A673 (cell line): ENCODE measurements around the gene C1orf159. TPM values are rescaled to one million over a fixed set of nuclear protein-coding genes. Genes with fewer than 3 reads are reported as not detected.

Source experiments
- BruUV-seq: library from RNA; stranded (reverse); fragments of 400-500 nt; replicated peaks from 2 replicates; lab custom pipeline; 2021; lab: Mats Ljungman, UMichigan
- CTCF ChIA-PET: fragments of 300-600 bp; sonication (Branson Sonifier 250); formaldehyde crosslinking; loops from one replicate; lab custom pipeline; 2022; ENCODE audit warnings: antibody characterized with exemption; lab: Charles Lee
- POLR2A ChIA-PET: fragments of 300-600 bp; sonication (Branson Sonifier 250); formaldehyde crosslinking; loops from one replicate; lab custom pipeline; 2022; ENCODE audit warnings: antibody characterized with exemption; ENCODE audit not compliant: low non-redundant PET; lab: Charles Lee
- DNase-seq: peaks from one replicate; pipeline ENCODE4 v3.0.0-alpha.2; 2015; ENCODE audit warnings: low spot score
- H3K27ac ChIP-seq: fragments of 200-600 bp; sonication (generic); 2 replicates; pipeline ENCODE4 v1.5.1; 2016; ENCODE audit warnings: mixed run types, low read depth, mild to moderate bottlenecking, mixed read lengths, antibody characterized with exemption, low read length; ENCODE audit not compliant: poor library complexity, severe bottlenecking
- H3K27me3 ChIP-seq: fragments of 200-600 bp; sonication (generic); replicated peaks from 2 replicates; pipeline ENCODE4 v1.6.1; 2017; ENCODE audit warnings: mixed run types, low read depth, mild to moderate bottlenecking, mixed read lengths, antibody characterized with exemption, low read length; ENCODE audit not compliant: insufficient read depth, poor library complexity
- H3K36me3 ChIP-seq: fragments of 200-600 bp; sonication (generic); 2 replicates; pipeline ENCODE4 v1.6.1; 2016; ENCODE audit warnings: mixed run types, mild to moderate bottlenecking, mixed read lengths, antibody characterized with exemption, low read length; ENCODE audit not compliant: insufficient read depth, poor library complexity, severe bottlenecking
- H3K4me1 ChIP-seq: fragments of 200-600 bp; sonication (generic); 2 replicates; pipeline ENCODE4 v1.6.1; 2017; ENCODE audit warnings: mixed run types, mild to moderate bottlenecking, mixed read lengths, antibody characterized with exemption, low read length; ENCODE audit not compliant: insufficient read depth, poor library complexity, severe bottlenecking
- H3K4me3 ChIP-seq: fragments of 200-600 bp; sonication (generic); 2 replicates; pipeline ENCODE4 v1.5.1; 2016; ENCODE audit warnings: low read depth, mixed run types, mild to moderate bottlenecking, mixed read lengths, low read length; ENCODE audit not compliant: poor library complexity, severe bottlenecking
- H3K9me3 ChIP-seq: fragments of 200-600 bp; sonication (generic); 2 replicates; pipeline ENCODE4 v1.6.1; 2016; ENCODE audit warnings: mixed run types, low read depth, mild to moderate bottlenecking, mixed read lengths, antibody characterized with exemption, low read length; ENCODE audit not compliant: poor library complexity, severe bottlenecking
- CTCF ChIP-seq: fragments of 300-800, 200-600 bp; sonication (generic); conservative IDR thresholded peaks from 2 replicates; pipeline ENCODE4 v1.5.1; 2017; ENCODE audit warnings: low read depth, mild to moderate bottlenecking, antibody characterized with exemption, low read length, moderate library complexity, mixed read lengths
- EZH2 ChIP-seq: fragments of 200-600 bp; sonication (generic); IDR thresholded peaks from 2 replicates; pipeline ENCODE4 v1.6.1; 2017; ENCODE audit warnings: borderline replicate concordance, low read depth, mild to moderate bottlenecking, mixed read lengths, antibody characterized with exemption, low read length; ENCODE audit not compliant: poor library complexity, severe bottlenecking
- intact Hi-C: fragments of 100-400 bp; cut with micrococcal nuclease; formaldehyde crosslinking; loops from one replicate; pipeline ENCODE4 v1.10.0; 2022; ENCODE audit not compliant: unreplicated experiment
- total RNA-seq: library from RNA; stranded (reverse); gene quantifications from 2 replicates; pipeline ENCODE4 v1.2.3, GENCODE V29; 2021

The C1orf159 gene
- total RNA-seq, 1 experiment from 2014 or later = 26.8 TPM

DNA sequence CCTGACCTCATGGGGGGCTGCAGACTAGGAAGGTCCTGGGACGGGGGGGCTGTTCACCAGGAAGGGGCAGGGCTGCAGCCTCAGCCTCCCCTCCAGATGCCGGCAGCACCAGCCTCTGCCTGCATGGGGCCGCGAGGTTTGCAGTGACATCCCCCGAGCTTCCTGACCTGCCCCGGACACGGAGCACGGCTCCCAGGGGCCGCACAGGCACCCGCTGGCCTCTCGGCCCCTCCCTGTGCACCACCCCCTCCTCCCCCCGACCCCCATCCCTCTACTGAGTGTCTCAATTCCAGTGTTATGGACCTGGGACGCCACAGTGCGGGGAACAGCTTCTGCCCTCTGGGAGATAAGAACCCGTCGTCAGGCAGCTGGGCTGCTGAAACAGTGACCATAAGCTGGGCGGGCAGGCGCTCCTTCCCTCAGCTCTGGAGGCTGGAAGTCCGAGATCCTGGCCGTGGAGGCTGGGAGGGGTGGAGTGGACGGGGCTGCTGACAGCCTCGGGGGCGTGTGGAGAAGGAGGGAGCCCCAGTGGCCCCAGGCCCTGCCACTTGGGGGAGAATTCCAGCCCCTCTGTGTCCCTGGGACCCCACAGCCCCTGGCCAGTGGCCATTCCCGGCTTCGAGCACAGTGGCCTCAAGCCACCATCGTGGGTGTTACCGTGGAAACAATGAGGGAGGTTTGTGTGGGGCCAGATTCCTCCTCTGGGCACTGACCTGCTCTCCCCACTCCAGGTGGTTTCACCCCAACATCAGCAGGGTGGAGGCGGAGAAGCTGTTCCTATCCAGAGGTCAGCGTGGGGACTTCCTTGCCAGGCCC lies 53.3 kb downstream of the C1orf159 start:
- Histone ChIP-seq H3K36me3 (no peaks in the 10 kb centered on the region), H3K4me3 (no peak overlapping the region), H3K27me3 (no peaks in the 10 kb centered on the region), H3K4me1 (peaks cover 30% of the 10 kb centered on the region), H3K27ac (no peak overlapping the region), H3K9me3 (no peaks in the 10 kb centered on the region)
- no TSS peak for BruUV-seq
- POLR2A ChIA-PET = interaction anchor here (0.5 kb wide), 1 partner anchor 93 kb away, joined by 4 read pairs; no protein-coding TSS in a partner anchor
- intact Hi-C loops = loop anchor here (5.0 kb wide), 2 partner anchors 60 to 80 kb away; partner anchors contain the start of genes HES4 and PERM1
- no peak for TF ChIP-seq CTCF
- TF ChIP-seq EZH2 = no peak
- no peak for DNase-seq
- CTCF ChIA-PET = no interaction called here

GRCh38 chr1:1061682-1062345 lies 54.1 kb downstream of the C1orf159 start:
- ChIA-PET CTCF (no interaction called here), POLR2A (interaction anchor here (0.5 kb wide), 1 partner anchor 92 kb away, joined by 4 read pairs; no protein-coding TSS in a partner anchor)
- Histone ChIP-seq H3K36me3 (no peaks in the 10 kb centered on the region), H3K9me3 (no peaks in the 10 kb centered on the region), H3K27ac (no peak overlapping the region), H3K4me1 (peaks cover 30% of the 10 kb centered on the region), H3K4me3 (no peak overlapping the region), H3K27me3 (no peaks in the 10 kb centered on the region)
- DNase-seq = peak; percentile 47
- intact Hi-C loops = loop anchor here (5.0 kb wide), 2 partner anchors 60 to 80 kb away; partner anchors contain the start of genes HES4 and PERM1
- BruUV-seq = no TSS peak
- no peak for TF ChIP-seq EZH2
- no peak for TF ChIP-seq CTCF

- peaks cover 30% of the 10 kb centered on the region for H3K4me1 ChIP-seq
- H3K9me3 ChIP-seq = no peaks in the 10 kb centered on the region
- H3K4me3 ChIP-seq = no peak overlapping the region
- intact Hi-C loops = loop anchor here (5.0 kb wide), 2 partner anchors 58 to 78 kb away; partner anchors contain the start of genes HES4 and PERM1
- no peak for DNase-seq
- H3K27ac ChIP-seq = no peak overlapping the region
- no peaks in the 10 kb centered on the region for H3K36me3 ChIP-seq
- TF ChIP-seq EZH2 = no peak
- TF ChIP-seq CTCF = no peak
- ChIA-PET CTCF (interaction anchor here (0.5 to 0.6 kb wide), 2 partner anchors 35 to 127 kb away, joined by 3 read pairs; no protein-coding TSS in a partner anchor), POLR2A (no interaction called here)
- H3K27me3 ChIP-seq = no peaks in the 10 kb centered on the region
- BruUV-seq = no TSS peak
These were observed 55.4 kb downstream of the C1orf159 start for GRCh38 chr1:1060281-1061000.
